ENCODE results near the gene PRCC.
A peak's percentile ranks its signal among the peaks of the same experiment; 100 is the strongest.

The PRCC gene

GRCh38 chr1:156822680-156823079 is 55.3 kb downstream of the PRCC start:
- intact Hi-C loops (cut with DNase I), result no loop called here
- DNase-seq, result no peak

GRCh38 chr1:156823210-156823790 is 56.0 kb downstream of the PRCC start:
- intact Hi-C loops (cut with DNase I), result no loop called here
- DNase-seq, result no peak

GRCh38 chr1:156826630-156827029 is 59.3 kb downstream of the PRCC start:
- intact Hi-C loops (cut with DNase I), result no loop called here
- DNase-seq, result no peak

- DNase-seq, result no peak
- intact Hi-C loops (cut with DNase I), result no loop called here
These were observed 61.2 kb downstream of the PRCC start for GRCh38 chr1:156828400-156829124.

- intact Hi-C loops (cut with DNase I), result no loop called here
- DNase-seq, result no peak
These were observed 65.1 kb downstream of the PRCC start for GRCh38 chr1:156832434-156832833.

- intact Hi-C loops (cut with DNase I), result no loop called here
- no peak for DNase-seq
These were observed 66.3 kb downstream of the PRCC start for GRCh38 chr1:156833603-156834002.

GRCh38 chr1:156834322-156834721 is 67.0 kb downstream of the PRCC start:
- DNase-seq, result no peak
- intact Hi-C loops (cut with DNase I), result no loop called here

- DNase-seq, result no peak
- intact Hi-C loops (cut with DNase I), result no loop called here
These were observed 68.8 kb downstream of the PRCC start for GRCh38 chr1:156836041-156836654.

GRCh38 chr1:156836892-156837291 is 69.6 kb downstream of the PRCC start:
- intact Hi-C loops (cut with DNase I), result no loop called here
- DNase-seq, result no peak

- intact Hi-C loops (cut with DNase I), result no loop called here
These were observed 71.6 kb downstream of the PRCC start for GRCh38 chr1:156838972-156839371.

GRCh38 chr1:156839426-156840109 is 72.2 kb downstream of the PRCC start:
- DNase-seq, result no peak
- intact Hi-C loops (cut with DNase I), result no loop called here

More at GRCh38 chr1:156838972-156839371, 71.6 kb downstream of the PRCC start:
- peak in 18 of 42 donors; percentile 13 to 74 (median 34) for DNase-seq

- DNase-seq, result no peak
- intact Hi-C loops (cut with DNase I), result no loop called here
These were observed 73.0 kb downstream of the PRCC start for GRCh38 chr1:156840186-156840897.

GRCh38 chr1:156840898-156841279 is 73.6 kb downstream of the PRCC start:
- DNase-seq, result no peak
- intact Hi-C loops (cut with DNase I), result no loop called here

- no peak for DNase-seq
- intact Hi-C loops (cut with DNase I), result no loop called here
These were observed 74.0 kb downstream of the PRCC start for GRCh38 chr1:156841295-156841855.

GRCh38 chr1:156842618-156843300 is 75.4 kb downstream of the PRCC start:
- intact Hi-C loops (cut with DNase I), result no loop called here

GRCh38 chr1:156844102-156844501 is 76.8 kb downstream of the PRCC start:
- intact Hi-C loops (cut with DNase I), result no loop called here
- DNase-seq, result no peak

More at GRCh38 chr1:156842618-156843300, 75.4 kb downstream of the PRCC start:
- no peak for DNase-seq

- intact Hi-C loops (cut with DNase I), result no loop called here
- no peak for DNase-seq
These were observed 77.3 kb downstream of the PRCC start for GRCh38 chr1:156844638-156845037.

All from head of caudate nucleus (tissue), 42 donors.